Skin epidermis (tissue), 12 donors: ENCODE data around the gene FA2H.
A peak's percentile ranks its signal among the peaks of the same experiment; 100 is the strongest.
"Not testable (repeated sequence)": the region's sequence is repeated elsewhere in the genome, so short reads cannot be mapped to it uniquely, and the experiment has no call there.

Experiments used
- H3K27ac ChIP-seq, 21 experiments: fragments of 200-600 bp; sonication (generic) in 11 of 21; one replicate each; pipeline ENCODE4 v1.5.0; 2020; ENCODE audit warnings: mild to moderate bottlenecking in 3 of 21, inconsistent platforms in 2 of 21, moderate library complexity in 2 of 21
- H3K4me3 ChIP-seq, 7 experiments: fragments of 200-600 bp; sonication (generic) in 2 of 7; one replicate each; pipeline ENCODE4 v1.5.0; 2020; ENCODE audit warnings: inconsistent platforms in 2 of 7, mild to moderate bottlenecking in 2 of 7, moderate library complexity in 1 of 7

The FA2H gene

DNA sequence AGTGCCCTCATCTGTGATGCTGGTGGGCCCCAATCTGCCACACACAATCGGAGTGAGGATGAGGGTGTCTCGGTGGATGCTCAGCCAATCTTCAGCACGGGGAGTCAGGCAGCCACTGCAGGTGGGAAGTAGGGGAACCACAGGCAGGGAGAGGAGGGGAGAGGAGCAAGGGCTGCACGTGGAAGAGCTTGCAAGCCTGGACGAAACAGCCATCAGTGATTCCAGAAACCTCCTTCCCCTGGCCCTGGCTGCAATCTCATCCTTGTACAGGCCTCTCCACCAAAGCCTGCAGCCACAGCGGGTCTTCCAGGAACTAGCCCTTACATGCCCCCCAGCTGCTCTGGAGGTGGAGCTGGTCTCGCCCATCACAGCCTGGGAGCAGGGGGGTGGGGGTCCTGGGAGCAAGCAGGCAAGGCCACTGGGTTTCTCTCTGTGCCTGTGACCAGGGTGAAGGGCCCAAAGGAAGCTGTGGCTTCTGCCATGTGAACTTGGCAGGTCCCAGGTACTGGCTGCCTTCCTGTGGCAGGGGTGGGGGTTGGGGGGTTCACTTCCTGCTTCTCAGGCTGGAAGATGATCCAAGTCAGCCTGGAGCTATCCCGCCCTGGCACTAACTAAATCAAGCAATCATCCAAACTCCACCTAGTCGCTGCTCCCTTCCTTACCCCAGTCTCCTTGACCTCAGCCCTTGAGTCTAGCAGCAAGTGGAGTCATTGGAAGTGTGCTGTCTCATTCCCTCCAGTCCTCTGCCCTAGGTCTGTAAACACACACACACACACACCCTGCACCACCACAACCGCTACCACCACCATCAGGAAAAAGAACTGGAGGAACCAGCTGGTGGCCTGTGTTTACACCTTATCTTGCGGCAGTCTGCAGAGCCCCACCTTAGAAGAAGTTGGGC is 44.6 kb downstream of the FA2H start:
- H3K27ac ChIP-seq: peak overlapping the region in 10 of 21 experiments; percentile 8 to 59 (median 28)
- no peak overlapping the region for H3K4me3 ChIP-seq

DNA sequence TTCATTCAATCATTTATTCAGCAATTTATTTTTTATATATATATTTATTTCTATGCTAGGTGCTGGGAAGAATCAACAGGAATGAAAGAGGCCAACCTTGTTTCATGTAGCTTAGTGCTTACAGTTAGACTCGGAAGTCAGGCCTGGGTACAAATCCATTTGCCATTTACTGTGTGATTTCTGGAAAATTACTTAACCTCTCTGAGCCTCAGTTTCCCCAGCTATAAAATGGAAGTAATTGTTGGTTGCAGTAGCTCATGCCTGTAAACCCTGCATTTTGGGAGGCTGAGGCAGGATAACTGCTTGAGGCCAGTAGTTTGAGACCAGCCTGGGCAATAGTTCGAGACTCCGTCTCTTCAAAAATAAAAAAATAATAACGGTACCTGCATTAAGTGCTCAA is 46.7 kb downstream of the FA2H start:
- no peak overlapping the region for H3K27ac ChIP-seq
- H3K4me3 ChIP-seq: no peak overlapping the region

DNA sequence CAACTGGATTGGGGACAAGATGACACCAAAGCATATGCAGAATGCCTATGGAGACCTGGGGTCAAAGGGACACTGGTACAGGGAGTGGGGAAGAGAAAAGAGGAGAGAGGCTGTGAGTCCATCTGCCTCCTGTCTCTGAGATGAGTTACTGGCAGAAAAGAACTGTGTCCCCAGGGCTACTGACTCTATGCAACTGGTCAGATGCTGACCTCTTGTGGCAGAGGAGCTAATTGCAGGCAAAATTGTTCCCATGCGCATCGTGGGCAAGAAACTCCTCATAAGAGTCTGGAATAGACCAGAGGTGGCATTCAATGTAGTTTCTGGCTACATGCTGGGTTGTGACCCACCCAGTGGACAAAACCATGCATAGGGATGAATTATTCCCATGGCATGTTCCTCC is 47.9 kb downstream of the FA2H start:
- Histone ChIP-seq H3K4me3 (no peak overlapping the region), H3K27ac (no peak overlapping the region)

DNA sequence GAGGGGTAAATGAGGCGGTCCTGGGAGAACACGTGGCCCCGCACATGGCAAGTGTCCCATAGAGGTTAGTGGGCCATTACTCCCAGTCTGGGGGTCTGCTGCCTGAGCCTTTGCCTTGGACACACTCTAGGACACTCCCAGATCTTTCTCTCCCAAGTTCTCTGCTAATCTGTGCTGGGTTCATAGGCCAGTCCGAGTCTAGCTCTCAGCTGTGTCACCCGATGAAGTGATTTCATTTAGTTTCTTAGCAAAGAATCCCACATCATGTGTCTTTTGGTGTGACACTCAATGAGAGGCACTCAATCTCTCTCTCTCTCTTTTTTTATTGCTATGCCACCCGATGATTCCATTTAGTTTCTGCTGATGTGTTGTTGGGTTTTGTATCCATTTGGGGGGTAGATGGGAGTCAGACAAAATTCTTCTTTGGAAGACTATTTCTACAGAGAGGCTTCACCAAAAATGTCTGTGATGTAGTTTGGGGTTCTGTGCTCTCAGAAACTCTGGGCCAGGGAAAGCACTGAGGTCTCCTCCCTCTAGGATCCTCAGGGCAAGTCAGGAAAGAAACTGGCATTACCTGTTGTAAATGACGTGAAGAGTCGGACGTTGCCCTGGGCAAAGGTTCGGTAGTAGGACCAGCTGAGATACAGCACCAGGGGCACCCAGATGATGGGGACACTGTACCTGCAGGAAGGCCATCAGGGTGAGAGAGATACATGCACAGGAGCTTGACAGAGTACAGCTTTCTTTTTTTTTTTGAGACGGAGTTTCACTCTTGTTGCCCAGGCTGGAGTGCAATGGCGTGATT is 48.8 kb downstream of the FA2H start:
- peak overlapping the region in 1 of 21 experiments; percentile 11 for H3K27ac ChIP-seq
- H3K4me3 ChIP-seq: no peak overlapping the region

DNA sequence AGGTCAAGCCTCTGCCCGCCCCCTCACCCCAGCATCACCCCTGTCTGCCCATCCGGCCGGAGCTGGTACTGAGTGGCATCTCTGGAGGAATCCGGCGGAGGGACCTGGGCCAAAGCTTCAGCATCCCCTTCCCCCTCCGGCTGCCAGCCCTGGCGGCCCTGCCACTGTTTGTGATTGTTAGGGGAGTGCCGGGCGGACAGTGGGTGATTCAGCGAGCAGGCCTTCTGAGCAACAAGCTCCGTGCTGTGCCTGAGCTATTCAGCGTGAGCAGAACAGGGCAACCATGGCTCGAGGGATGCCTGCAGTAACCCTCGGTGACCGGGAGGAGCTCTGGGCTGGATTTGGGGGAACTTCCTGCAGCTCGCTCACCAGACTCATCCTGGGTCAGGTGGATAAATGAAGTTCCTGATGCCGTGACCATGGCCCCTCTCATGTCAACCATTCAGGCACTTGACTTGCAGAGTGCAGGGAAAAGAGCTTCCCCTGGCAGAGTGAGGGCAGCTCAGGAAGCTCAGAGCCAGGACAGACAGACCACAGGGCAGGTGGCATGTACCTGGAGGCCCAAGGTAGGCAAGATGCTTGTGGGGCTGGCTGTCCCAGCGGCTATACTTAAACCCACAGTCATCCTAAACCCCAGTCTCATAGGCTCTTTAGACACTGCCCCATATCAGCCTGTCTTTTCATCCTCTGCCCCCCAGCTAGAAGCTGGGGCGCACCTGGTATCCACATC is 49.6 kb downstream of the FA2H start:
- H3K27ac ChIP-seq: peak overlapping the region in 1 of 21 experiments; percentile 11
- H3K4me3 ChIP-seq: no peak overlapping the region

DNA sequence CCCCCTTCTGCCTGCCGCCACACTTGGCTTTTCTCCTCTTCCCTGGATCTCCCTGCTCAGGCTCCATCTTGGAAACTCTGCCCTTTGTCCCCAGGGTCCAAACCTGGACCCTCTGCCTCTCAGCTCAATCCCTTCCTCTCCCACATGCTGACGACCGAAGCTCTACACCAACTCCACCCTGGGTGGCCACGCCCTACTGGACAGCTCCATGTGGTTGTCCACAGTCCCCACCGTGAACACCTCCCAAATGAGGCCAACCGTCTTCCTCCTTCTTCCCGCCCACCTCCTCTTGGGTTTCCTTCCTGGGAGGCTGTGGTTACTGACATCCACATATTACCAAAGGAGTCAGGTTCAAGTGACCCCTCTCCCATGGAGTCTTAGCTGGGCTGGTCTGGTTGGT is 51.4 kb downstream of the FA2H start:
- Histone ChIP-seq H3K27ac (no peak overlapping the region), H3K4me3 (no peak overlapping the region)

DNA sequence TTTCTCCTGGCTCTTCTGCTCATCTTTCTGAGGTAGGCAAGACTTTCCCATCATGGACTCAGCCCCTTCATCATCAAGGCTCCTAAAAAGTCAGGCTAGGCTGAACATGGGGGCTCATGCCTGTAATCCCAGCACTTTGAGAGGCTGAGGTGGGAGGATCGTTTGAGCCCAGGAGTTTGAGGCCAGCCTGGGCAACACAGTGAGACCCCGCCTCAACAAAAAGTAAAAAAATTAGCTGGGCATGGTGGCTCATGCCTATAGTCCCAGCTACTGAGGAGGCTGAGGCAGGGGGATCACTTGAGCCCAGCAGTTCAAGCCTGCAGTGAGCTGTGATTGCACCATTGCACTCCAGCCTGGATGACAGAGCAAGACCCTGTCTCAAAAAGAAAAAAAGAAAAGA is 52.5 kb downstream of the FA2H start:
- not testable (repeated sequence) for H3K4me3 ChIP-seq, H3K27ac ChIP-seq

DNA sequence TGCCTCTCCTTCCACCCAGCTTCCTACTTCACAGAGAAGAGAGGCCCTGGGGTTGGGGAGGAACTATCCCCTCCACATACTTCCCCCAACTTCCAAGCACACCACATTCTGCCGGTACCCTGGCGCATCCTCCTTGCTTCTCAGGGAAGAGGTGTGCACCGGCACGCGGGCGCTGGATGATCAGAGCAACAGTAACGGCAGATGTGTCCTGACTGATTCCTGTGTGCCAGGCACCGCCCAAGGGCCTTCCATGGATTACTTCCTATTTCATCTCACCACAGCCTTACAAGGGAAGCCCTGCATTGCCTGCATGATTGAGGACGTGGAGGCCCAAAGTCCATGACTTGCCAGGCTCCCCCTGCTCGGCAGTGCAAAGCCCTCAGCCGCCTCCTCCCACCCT is 52.9 kb downstream of the FA2H start:
- H3K27ac ChIP-seq: no peak overlapping the region

DNA sequence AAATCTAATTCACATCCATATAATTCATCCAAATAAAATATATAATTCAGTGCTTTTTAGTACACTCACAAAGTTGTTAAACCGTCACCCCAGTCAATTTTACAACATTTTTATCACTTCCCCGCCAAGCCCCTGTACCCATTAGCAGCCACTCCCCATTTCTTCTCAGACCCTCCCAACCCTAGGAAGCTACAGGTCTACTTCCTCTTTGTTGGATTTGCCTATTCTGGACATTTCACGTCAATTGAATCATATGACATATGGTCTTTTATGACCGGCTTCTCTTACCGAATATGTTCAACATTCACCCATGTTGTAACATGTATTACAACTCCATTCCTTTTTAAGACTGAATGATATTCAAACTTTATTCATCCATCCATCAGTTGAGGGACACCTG is 54.0 kb downstream of the FA2H start:
- Histone ChIP-seq H3K27ac (no peak overlapping the region), H3K4me3 (no peak overlapping the region)

More for the DNA sequence above, 52.9 kb downstream of the FA2H start:
- no peak overlapping the region for H3K4me3 ChIP-seq

DNA sequence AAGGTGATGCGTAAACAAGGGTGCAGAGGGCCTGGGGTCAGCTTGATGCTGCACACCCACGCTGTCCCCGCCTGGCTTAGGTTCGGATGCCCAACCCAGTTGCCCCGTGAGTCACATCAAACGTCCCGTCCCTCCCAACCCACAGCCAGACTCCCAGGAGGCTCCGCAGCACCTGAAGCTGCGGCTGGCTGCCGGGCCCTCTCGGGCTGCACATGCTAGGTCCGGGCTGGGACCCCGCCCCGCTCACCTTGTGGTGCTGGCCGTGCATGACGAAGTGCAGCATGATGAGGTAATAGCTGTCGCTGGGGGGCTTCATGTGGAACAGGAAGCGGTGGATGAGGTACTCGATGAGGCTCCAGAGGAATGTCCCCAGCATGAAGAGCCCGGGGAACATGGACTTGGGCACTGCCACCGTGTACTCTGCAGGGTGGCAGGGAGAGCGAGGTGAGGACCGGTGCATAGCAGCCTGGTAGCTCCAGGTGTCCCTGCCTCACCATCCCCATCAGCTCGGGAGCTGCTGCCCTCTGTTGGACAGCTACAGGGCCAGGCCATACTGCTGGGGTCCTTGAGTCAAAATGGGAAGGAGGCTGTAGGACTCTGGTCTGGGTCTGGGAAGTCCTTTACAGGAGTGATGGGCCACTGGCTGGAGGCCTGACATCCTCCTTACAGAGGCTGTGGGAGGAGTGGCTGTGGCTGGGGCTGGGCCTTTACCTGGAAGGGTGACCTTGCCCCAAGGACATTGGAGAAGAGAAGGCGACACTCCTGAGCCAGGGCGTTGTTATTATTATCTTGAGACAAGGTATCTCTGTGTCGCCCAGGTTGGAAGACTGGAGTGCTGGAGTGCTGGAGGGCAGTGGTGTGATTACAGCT is 55.6 kb downstream of the FA2H start:
- H3K27ac ChIP-seq: no peak overlapping the region
- no peak overlapping the region for H3K4me3 ChIP-seq

DNA sequence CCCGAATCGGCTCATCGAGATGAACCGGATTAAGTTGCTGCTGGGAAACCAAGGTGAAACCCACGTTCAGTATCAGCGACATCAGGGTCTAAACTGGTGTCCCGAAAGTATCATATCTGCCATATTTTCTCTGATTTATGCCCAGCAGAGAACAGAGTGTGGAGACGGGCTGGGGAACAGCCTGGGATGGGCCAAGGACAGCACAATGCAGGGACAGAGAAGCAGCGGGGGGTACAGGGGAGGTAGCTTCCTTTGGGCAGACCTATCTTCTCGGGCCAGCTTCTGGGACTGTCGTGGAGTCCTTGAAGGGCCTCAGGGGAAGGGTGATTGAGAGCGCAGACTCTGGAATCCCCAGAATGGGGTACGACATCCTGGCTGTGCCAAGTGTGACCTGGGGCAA is 56.5 kb downstream of the FA2H start:
- H3K4me3 ChIP-seq: no peak overlapping the region
- no peak overlapping the region for H3K27ac ChIP-seq

DNA sequence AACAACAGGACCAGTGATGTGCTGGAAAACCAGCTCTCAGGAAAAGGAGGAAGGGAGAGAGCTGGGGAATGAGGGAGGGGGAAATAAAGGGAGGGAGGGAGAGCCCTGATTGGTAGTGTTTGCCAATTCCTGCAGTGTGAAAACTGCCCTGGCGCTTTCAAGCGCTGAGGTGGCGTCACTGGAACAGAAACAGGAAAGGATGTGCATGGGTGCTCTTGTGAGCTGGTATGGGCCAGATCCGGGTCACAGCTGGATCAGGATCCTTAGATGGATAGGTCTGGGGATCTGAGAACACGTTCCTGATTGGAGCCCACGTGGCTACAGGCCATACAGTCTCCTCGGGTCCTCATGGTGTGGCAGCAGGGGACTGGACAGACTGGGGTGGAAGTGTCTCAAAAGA is 57.3 kb downstream of the FA2H start:
- Histone ChIP-seq H3K4me3 (no peak overlapping the region), H3K27ac (no peak overlapping the region)

DNA sequence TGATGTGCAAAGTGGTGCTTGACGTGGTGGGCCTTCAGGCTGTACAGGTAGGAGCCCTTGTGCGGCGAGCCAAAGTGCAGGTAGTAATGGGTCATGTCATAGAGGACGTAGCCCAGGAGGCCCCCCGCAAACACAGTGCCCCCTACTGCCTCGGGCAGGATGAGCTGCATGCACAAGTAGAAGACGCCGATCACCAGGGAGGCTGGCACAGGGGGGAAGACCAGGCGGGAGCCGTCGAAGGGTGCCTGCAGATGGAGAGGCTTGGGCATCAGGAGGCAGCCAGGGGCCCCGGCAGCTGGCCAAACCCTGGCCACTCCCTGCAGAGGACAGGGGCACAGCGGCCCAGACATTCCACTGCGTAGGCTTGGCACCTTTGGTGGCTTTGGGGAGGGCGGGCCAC is 58.3 kb downstream of the FA2H start:
- Histone ChIP-seq H3K27ac (no peak overlapping the region), H3K4me3 (no peak overlapping the region)

DNA sequence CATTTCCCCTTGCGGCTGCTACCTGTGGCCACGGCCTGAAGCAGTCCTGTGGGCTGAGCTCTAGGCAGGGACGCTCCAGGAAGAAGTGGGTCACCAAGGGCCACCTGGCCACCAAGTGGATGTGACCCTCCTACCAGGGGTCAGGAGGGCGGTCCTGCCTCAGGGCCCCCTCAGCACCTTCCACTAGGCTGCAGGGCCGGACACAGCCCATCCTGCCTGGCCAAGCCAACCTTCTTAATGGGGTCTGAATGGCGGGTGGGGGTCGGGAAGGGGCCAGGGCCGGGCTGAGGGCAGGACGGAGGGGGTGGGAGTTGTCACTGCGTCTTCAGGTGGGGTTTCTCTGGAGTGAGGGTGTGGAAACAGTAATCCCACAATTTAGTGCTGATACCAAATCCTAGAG is 60.7 kb downstream of the FA2H start:
- no peak overlapping the region for H3K27ac ChIP-seq

DNA sequence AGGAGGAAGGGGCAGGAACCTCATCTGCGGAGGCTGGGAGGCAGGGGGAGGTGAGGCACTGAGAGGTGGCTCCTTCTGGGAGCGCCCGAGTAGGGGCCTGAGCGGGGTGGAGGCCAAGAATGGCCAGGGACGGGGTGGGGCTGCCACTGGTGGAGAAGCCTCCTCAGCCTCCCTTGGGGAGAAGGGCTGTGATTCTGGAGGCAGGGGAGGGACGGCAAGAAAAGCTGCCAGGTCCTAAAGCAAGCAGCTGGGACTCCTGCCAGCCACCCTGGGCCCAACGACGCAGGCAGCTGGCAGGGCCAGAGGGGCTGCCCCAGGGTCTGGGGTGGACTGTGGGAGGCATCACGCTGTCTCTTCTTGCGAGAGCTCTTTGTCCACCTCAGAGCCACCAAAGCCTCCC is 61.3 kb downstream of the FA2H start:
- Histone ChIP-seq H3K4me3 (no peak overlapping the region), H3K27ac (no peak overlapping the region)

More for the DNA sequence above, 60.7 kb downstream of the FA2H start:
- no peak overlapping the region for H3K4me3 ChIP-seq

DNA sequence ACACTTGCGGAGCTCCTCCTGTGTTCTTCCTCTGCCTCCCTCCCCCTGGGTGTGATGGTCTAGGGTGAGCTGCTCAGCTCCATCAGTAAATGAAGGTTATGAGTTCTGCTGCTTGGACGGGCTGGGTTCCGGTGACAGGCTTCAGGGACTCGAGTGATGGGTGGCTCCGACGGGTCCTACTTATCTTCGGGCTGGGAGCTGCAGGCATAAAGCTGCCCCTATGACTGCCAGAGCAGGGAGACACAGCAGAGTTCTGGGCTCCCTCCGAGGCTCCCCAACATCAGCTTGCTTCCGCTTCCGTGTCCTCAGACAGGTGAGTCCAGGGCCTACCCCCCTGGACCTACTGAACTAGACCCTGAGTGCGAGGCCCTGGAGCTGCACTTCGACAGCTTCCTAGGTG is 62.7 kb downstream of the FA2H start:
- H3K27ac ChIP-seq: no peak overlapping the region
- no peak overlapping the region for H3K4me3 ChIP-seq

DNA sequence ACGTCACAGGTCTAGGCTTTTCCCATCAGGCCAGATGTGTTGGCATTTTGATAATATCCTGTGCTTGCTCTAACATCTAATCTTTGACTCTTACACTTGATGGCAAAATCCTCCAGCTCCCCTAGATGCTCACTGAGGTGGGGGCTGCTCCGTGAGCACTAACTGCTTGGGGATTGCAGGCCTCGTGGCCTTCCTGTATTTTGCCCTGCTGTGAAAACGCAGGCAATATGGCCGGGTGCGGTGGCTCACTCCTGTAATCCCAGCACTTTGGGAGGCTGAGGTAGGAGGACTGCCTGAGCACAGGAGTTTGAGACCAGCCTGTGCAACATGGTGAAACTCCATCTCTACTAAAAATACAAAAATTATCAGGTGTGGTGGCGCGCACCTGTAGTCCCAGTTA is 64.2 kb downstream of the FA2H start:
- Histone ChIP-seq H3K27ac (no peak overlapping the region), H3K4me3 (no peak overlapping the region)

DNA sequence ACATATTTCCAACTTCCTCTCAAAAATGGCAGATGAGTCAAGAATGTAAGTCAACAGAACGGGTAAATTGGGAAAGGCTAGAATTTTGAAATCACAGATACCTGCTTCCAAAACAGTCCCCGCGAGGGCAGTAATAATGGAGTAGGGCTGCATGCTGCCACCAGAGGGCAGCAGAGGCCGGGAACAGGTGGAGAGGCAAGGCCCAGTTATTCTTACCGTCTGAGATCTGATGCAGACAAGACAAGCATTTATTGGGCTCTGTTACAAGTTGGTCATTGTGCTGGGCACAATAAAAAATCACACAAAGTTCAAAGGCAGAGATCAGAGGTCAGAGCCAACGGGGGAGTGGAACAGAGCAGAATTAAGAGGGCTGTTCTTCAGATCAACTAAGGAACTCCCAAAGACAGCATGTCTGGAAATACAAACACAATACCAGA is 65.2 kb downstream of the FA2H start:
- H3K27ac ChIP-seq: no peak overlapping the region
- H3K4me3 ChIP-seq: no peak overlapping the region

DNA sequence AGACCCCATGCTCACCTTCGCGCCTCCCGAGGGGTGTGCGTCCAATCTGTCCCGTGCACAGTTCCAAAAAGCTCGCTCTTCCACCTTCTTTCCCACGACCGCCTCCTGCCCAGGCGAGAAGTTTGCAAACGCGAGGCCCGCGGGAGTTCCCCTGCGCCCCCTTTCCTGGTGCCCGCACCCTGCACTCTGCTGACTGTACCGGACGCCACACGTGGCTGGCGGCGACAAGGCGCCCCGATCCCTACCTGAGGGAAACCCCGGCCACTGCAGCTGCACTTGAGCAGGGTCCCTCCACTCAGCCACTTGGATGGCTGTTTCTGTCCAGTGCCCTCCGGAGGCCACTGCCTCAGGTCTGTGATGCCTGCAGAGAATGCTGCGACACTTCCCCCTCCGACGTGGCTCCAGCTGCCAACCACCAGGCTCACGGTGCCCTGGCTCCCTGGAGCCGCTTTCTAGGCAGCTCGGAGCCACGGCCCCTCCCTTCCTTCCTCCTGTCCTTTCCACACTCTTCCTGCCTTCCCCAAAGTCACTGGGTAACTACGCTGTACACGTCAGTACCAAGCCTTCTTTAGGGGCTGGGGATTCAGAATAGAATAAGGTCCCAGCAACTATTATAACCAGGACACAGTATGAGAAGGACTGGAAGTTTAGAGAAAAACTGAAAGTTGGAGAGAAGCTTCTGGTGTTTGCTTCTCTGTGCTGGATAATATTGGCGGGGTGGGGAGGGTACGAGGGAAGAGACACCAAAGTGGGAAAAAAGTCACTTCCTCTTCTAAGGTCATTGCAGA is 74.0 kb downstream of the FA2H start, which contains the start of gene MLKL:
TSS of gene MLKL (minus strand) at position 425 of the 788 bp plus-strand sequence. CDS start 5,105 bp downstream, outside the sequence.
- peak within 1 kb of the TSS; percentile 65 to 82 (median 68) for H3K4me3 ChIP-seq
- peak within 1 kb of the TSS; percentile 59 to 98 (median 89) for H3K27ac ChIP-seq
